Activated T-helper 1 cell treated with anti-CD3 and anti-CD28 coated beads, Interleukin-2, amount 50 U/mL, for 16 hours (primary cell): ENCODE measurements around the gene LOXHD1.

Experiments
- DNase-seq, 2 donors: peaks; one replicate each; pipeline ENCODE4 v3.0.0-alpha.2; 2020; ENCODE audit warnings: low read depth in 1 of 2, low spot score in 1 of 2

Gene LOXHD1

GRCh38 chr18:46627136-46627535 is 29.9 kb downstream of the LOXHD1 start:
- DNase-seq, result no peak

- DNase-seq, result no peak
These were observed 32.0 kb downstream of the LOXHD1 start for GRCh38 chr18:46625069-46625468.

GRCh38 chr18:46624127-46624526 is 32.9 kb downstream of the LOXHD1 start:
- DNase-seq, result no peak

- no peak for DNase-seq
These were observed 33.5 kb downstream of the LOXHD1 start for GRCh38 chr18:46623541-46623940.

- no peak for DNase-seq
These were observed 34.0 kb downstream of the LOXHD1 start for GRCh38 chr18:46622999-46623398.

GRCh38 chr18:46622451-46622850 is 34.6 kb downstream of the LOXHD1 start:
- no peak for DNase-seq

- no peak for DNase-seq
These were observed 35.1 kb downstream of the LOXHD1 start for GRCh38 chr18:46621871-46622270.

- no peak for DNase-seq
These were observed 35.8 kb downstream of the LOXHD1 start for GRCh38 chr18:46621111-46621766.

- no peak for DNase-seq
These were observed 37.5 kb downstream of the LOXHD1 start for GRCh38 chr18:46619559-46619958.

- DNase-seq, result no peak
These were observed 41.3 kb downstream of the LOXHD1 start for GRCh38 chr18:46615720-46616119.

- no peak for DNase-seq
These were observed 48.0 kb downstream of the LOXHD1 start for GRCh38 chr18:46609048-46609447.

GRCh38 chr18:46607926-46608325 is 49.1 kb downstream of the LOXHD1 start:
- DNase-seq, result no peak

GRCh38 chr18:46601141-46601805 is 55.7 kb downstream of the LOXHD1 start:
- DNase-seq, result no peak

GRCh38 chr18:46596119-46596518 is 60.9 kb downstream of the LOXHD1 start:
- DNase-seq, result no peak

GRCh38 chr18:46591783-46592391 is 65.1 kb downstream of the LOXHD1 start:
- DNase-seq, result no peak

- DNase-seq, result no peak
These were observed 66.9 kb downstream of the LOXHD1 start for GRCh38 chr18:46590103-46590502.

GRCh38 chr18:46588971-46589660 is 67.9 kb downstream of the LOXHD1 start:
- DNase-seq, result no peak

- no peak for DNase-seq
These were observed 69.4 kb downstream of the LOXHD1 start for GRCh38 chr18:46587600-46587999.

- DNase-seq, result no peak
These were observed 73.3 kb downstream of the LOXHD1 start for GRCh38 chr18:46583711-46584110.

- DNase-seq, result no peak
These were observed 75.4 kb downstream of the LOXHD1 start for GRCh38 chr18:46581648-46582047.

GRCh38 chr18:46578987-46579386 is 78.0 kb downstream of the LOXHD1 start:
- no peak for DNase-seq

GRCh38 chr18:46577546-46577945 is 79.5 kb downstream of the LOXHD1 start:
- no peak for DNase-seq
